ENCODE results near the gene TTC28.

- TF ChIP-seq CTCF (IDR thresholded peaks at IDR 0.05): no peak
- TF ChIP-seq POLR2A (IDR thresholded peaks at IDR 0.05): no peak
Observed at GRCh38 chr22:27984723-27985122, 694.9 kb downstream of the TTC28 start.

Measured in gastroesophageal sphincter (tissue), 3 donors.